GM21390 (cell line): ENCODE data around the gene CCDC169.

Experiments
- ATAC-seq: cut with Tn5 transposase; IDR thresholded peaks from one replicate; pipeline ENCODE4 v1.9.1; 2021; ENCODE audit not compliant: unreplicated experiment

CCDC169 gene

GRCh38 chr13:36244990-36245389 lies 52.6 kb downstream of the CCDC169 start:
- no peak for ATAC-seq

GRCh38 chr13:36244073-36244472 lies 53.5 kb downstream of the CCDC169 start:
- no peak for ATAC-seq

GRCh38 chr13:36242761-36243160 lies 54.9 kb downstream of the CCDC169 start:
- ATAC-seq, result no peak

GRCh38 chr13:36231236-36231635 lies 66.4 kb downstream of the CCDC169 start:
- ATAC-seq, result no peak

- ATAC-seq, result no peak
These were observed 72.9 kb downstream of the CCDC169 start for GRCh38 chr13:36224730-36225129.

GRCh38 chr13:36219883-36220282 lies 77.7 kb downstream of the CCDC169 start:
- no peak for ATAC-seq

GRCh38 chr13:36217456-36217855 lies 80.2 kb downstream of the CCDC169 start:
- no peak for ATAC-seq

- no peak for ATAC-seq
These were observed 83.3 kb downstream of the CCDC169 start, which contains the start of gene SOHLH2 for GRCh38 chr13:36214163-36214921. Gene SOHLH2 (minus strand): TSS chr13:36214556. CDS start chr13:36214526, 30 bp downstream.

- no peak for ATAC-seq
These were observed 84.8 kb downstream of the CCDC169 start for GRCh38 chr13:36212789-36213188.

GRCh38 chr13:36211567-36211966 lies 86.0 kb downstream of the CCDC169 start:
- ATAC-seq, result no peak

GRCh38 chr13:36210738-36211137 lies 86.9 kb downstream of the CCDC169 start:
- ATAC-seq, result no peak

- ATAC-seq, result no peak
These were observed 89.9 kb downstream of the CCDC169 start for GRCh38 chr13:36207672-36208071.

GRCh38 chr13:36193151-36193855 lies 104.3 kb downstream of the CCDC169 start:
- ATAC-seq, result no peak

GRCh38 chr13:36192166-36192565 lies 105.4 kb downstream of the CCDC169 start:
- ATAC-seq, result no peak

- ATAC-seq, result no peak
These were observed 106.8 kb downstream of the CCDC169 start for GRCh38 chr13:36190771-36191170.

GRCh38 chr13:36188441-36188840 lies 109.2 kb downstream of the CCDC169 start:
- no peak for ATAC-seq

- no peak for ATAC-seq
These were observed 113.7 kb downstream of the CCDC169 start for GRCh38 chr13:36183901-36184300.
